Pons (tissue), 1 donor: Measurements from ENCODE around the gene WFDC12.

Source experiments
- DNase-seq: peaks from one replicate; pipeline ENCODE4 v3.0.0-alpha.2; 2016; ENCODE audit warnings: low spot score

Gene WFDC12

DNA sequence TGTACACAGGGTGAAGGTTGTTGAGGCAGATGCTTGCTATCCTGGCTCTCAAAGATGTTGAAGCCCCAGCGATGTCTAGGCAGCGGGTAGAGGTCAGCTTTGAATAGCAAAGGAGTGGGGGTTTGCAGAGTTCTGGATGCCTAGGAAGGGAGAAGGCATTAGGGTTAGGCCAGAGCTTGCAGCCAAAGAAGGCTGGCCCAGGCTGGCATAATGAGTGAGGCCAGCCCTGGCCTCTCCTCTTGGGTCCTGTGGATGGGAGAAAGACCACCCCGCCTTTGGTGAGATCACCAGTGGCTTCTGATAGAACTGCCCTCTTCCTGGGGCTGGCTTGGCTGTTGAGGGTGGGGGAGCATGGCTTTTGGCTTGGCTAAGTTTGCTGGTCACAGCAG, 8.9 kb downstream of the WFDC12 start:
- no peak for DNase-seq

DNA sequence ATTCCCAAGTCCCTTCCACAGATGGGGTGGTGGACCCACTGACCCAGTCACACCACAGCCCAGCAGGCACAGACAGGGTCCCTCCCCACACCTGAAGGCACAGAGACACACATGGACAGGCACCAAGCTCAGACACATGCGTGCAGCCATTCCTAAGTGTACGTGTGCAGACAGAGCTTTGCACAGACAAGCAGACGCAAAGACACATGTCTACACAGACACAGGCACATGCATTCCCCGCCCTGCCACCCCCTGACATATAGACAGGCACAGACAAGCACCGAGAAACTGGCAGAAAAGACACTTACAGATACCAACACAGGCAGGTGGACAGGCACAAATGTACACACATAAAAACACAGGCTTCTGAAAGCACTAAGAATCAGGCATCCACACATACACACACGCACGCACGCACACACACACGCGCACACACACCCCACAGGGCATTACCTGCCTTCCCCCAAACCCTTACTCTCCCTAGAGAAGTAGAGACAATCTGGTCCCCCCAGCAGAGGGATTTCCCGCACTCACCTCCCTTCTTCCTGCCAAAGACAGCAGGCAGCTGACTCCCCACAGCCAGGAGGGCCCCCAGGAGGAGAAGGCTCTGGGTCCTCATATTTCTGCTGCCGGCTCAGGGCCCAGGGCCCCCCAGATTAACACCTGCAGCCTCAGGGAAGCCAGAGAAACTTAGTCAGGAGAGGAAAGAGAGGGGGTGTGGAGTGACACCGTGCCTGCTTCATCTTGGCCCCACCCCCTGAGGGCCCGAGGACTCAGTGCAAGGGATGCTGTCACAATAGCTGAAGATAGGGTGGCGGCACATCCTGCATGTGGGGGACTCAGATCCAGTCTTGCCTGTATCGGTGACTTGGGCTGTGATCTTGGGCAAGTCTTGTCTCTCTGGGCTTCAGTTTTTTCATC, 9.5 kb downstream of the WFDC12 start, which contains the start of gene WFDC5:
Gene WFDC5 (minus strand): TSS at position 710 of the 921 bp plus-strand sequence. CDS start 91 bp downstream, at position 619.
- no peak for DNase-seq

DNA sequence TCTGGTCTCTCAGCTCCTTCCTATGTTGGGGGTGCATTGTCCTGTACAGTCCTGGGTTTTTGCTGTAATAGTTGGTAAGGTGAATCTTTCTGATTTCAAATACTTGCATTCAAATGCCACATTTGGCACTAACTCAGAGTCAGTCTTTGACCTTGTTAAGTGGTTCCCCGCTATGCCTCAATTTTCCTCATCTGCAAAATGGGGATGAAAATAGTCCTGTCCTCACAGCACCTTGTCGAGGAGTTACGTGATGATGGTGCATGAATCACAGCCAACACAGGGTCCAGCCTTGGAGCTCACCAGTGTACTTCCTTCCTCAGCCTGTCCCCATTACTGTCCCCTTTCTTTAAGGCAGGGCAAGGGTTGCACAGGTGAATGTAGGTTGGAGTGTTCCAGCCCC, 10.4 kb downstream of the WFDC12 start:
- no peak for DNase-seq

DNA sequence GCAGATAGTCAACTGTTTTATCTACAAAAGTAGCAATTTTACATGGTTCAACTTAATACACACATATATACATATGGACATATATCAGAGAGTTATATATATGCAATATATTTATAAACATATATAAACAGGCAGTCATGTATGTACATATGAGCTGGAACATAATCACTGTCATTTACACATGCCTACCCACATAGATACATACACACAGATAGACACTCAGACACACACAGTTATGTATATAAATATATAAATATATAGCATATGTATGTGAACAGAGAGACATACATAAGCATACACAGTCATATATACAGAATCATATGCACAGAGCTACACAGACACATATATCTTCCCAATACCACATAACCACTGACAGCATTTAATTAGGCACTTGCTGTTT, 11.5 kb downstream of the WFDC12 start:
- DNase-seq = no peak

DNA sequence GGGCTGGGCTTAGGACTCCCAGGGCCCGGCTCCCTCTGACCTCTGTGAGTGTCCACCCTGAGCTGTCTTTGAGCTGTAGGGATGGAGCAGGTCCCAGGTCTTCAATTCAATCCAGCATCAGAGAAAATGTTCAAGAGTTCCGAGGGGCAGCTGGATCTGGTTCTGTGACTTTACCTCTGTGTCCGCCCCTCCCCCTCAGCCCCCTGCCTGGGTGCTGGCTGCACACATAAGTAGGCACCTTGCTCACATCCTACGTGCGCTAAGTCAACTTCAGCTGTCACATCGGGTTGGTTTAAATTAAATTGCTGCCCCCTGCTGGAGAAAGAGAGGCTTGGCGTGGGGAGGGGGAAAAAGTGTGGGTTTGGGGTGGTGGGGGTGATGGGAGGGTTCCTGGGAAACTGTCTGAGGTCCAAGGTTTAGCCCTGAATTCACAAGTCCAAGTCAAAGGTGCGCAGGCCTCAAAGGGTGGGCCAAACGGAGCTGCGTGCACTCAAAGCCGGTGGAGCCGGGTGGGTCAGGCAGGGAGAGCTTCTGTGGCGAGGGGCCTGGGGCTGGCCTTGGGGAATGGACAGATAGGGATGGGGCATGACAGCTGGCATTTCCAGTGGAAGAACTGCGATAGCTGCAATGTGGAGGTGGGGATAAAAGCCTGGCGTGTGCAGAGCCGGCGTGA, 12.3 kb downstream of the WFDC12 start:
- peak; percentile 24 for DNase-seq

DNA sequence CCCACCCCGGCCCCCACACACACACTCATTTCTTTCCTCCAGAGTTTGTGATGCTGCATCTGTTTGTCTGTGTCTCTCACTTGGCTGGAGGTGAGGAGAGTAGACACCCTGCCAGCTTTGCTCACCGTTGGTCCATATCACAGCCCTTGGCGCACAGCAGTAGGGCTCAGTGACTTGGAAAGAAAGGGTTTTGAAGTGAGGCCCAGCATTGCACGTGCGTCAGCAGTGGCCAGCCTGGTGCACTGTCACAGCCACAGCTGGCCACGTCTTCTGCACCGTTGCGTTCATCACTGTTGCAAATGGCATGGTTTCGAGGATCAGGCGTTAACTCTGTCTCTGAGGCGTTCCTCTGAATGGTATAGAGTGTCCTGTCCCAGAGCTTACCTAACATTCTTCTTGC, 13.0 kb downstream of the WFDC12 start:
- DNase-seq = no peak

DNA sequence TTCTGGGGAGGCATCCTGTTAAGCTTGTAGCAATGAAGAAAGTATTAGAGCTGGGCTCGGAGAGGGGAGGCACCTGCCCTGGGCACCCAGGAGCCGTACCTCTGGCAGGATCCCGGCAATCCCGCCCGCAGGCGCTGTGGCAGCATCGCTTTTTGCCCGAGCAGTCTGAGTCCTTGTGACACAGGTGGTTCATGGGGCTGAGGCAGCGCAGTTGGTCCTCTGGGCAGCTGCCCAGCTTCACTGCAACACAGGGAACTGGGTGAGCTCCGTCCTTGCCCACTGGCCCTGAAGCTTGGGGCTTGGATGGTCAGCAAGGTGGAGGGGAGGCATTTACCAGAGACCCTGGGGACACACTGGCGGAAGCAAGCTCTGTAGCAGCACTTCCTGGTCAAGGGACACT, 14.0 kb downstream of the WFDC12 start:
- no peak for DNase-seq

DNA sequence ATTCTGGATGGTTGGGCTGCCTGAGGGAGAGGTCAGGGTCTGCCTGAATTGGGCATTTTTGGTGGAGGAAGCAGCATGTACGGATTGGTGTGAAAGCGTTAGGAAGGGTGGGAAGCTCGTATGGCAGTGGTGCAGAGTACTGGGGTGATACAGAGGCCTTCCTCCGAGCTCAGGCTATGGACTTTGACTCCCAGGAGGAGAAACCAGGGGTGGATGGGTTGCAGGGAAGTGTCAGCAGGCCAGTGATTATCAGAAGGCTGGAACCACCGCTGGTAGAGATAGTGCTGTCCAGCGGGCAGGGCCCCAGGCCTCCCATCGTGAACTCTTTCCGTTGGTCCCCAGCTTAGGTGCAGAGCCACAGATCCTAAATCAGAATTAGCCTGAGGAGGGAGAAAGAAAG, 14.6 kb downstream of the WFDC12 start:
- no peak for DNase-seq

DNA sequence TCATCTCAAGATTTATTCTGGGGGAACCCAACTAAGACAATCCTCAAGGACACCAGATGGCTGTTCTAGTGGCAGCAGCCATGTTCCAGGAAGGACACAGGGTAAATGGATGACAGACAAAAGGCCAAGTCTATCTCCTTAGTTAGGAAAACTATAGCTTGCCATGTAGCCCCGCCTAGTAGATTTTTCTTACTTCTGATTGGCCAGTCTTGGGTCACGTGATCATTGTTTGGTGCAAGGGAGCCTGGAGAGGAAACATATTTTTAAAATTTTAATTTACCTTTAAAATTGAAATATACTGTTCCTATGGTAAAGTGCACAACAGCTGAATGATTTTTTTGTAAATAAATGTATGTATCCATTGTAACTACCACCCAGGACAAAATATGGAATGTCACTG, 18.9 kb downstream of the WFDC12 start:
- DNase-seq = no peak

DNA sequence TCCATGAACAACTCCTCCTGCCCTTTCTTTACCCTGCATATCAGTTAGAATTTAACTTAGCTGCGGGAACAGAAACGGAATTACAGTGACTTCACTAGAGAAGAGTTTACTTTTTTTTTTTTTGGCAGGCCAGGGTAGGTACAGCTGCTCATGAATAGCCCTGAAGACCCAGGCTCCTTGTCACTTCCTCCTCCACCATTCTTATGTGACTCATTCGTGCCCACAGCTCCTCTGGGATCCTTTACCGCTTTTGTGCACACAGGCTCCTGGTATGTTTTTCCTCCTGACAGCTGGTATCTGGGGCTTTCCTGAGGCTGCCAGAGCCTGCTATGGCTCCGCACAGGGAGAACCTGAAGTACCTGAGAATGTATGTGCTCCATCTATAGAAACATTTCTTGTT, 19.5 kb downstream of the WFDC12 start:
- no peak for DNase-seq

DNA sequence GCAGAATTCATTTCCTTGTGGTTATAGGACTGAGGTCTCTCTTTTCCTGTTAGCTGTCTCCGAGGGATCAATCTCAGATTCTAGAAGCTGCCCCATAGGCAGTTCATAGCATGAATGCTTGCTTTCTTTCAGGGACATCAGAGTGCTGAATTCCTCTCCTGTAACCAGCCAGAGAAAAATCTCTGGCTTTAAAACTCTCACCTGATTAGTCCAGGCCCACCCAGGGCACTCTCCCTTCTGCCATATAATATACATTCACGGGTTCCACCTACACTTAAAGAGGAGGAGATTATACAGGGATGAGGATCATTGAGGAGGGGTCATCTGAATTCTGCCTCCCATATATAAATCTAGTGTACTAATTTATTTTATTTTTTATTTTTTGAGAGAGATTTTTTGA, 21.2 kb downstream of the WFDC12 start:
- no peak for DNase-seq

DNA sequence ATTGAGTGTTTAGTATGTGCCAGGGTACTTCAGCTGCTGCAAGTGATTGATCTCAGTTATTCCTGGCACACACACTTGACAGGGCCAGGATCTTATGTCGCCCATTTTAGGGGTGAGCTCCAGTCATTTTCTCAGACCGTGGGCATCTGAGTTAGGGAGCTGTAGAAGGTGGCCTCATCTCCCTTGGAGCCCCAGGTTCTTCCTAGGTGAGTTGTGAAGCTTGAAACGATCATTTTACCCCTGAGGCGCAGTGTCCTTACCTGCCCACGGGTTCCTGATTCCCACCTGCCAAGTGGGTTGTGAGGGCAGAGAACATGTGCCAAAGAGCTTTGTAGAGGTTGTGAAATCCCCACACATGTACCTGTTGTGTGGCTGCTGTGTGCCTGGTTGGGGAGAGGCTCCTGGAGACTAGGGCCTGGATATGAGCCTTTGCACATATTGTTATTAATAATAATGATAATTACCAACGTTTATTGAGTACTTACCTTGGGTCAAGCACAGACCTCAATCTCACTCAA, 22.9 kb downstream of the WFDC12 start:
- DNase-seq = no peak

DNA sequence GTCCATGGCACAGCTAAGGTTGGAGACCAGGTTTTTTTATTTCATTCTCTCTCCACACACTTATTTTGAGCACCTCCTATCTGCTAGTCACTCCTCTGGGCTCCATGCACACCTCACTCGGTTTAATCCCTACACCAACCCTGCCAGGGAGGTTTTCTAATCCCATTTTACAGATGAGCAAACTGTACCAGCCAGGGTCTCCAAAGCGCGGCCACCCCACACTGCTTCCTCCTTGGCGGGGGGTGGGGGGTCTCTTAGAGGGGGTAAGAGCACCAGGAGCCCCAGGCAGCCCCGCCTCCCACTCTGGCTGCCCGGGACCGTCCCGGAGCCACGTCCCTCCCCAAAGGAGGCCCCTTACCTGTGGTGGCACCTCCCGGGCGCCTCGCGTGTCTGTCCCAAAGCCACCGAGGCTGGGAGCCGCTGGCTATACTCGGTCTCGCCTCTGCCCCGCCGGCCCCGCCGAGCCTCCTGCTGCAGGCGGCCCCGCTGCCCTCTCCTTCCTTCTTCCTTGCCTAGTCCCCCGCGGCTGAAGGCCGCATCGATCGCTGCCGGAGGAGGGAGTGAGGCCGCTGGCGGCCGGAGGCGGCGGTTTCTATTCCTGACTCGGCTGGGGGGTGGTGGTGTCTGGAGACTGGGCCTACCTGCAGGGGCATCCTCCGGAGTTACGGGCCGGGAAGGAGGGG, 23.6 kb downstream of the WFDC12 start, which contains the start of gene KCNS1:
Gene KCNS1 (minus strand): TSS at position 565 of the 683 bp plus-strand sequence. CDS start 1,891 bp downstream, outside the sequence.
- no peak for DNase-seq

DNA sequence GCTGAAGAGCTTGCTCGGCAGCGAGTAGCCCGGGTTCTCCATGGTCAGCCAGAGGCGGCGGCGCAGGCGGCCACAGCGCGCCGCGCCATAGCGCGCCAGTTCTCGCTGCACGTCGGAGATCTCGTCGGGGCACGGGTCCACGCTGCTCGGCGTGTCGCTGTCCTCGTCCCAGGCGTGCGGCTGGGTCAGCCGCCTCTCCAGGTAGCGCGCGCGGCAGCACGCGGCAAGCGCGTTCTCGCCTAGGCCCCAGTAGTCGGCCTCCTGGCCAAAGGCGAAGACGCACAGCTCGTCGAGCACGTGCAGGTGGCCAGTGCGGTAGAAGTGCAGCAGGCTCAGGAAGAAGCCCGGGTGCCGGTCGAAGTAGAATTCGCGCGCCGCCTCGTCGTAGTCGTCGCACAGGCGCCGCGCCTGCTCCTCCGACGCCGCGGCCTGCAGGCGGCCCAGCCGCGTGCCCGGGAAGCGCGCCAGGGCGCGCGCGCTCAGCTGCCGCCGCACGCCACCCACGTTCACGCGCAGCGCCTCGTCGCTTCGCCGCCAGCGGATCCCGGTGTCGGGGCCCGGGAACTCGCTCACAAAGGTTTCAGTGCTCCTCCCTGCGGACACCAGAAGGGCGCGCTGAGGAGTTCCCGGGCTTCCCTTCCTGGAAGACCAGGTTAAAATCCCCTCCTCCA, 26.0 kb downstream of the WFDC12 start:
- no peak for DNase-seq

DNA sequence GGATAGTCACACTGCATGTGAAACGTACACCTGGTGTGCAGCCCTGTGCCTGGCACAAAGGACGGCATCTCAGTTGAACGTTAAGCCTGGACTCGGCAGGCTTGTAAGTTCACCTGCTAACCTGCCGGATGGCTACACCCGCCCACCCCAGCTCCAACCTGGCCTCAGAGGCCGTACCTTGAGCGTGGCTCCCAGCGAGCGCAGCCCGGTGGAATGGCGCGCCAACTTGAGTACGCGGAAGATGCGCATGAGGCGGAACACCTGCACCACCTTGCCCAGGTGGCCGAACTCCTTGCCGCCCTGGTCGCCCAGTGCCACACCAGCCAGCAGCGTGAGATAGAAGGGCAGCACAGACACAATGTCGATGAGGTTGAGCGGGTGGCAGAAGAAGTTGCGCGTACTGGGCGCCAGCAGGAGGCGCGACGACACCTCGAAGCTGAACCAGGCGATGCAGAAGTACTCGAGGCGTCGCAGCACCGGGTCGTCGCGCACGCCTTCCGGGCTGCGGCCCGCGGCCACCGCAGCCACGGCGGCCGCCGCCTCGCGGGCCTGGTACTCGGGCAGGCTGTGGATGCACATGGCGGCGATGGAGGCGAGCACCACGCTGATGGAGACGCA, 26.7 kb downstream of the WFDC12 start:
- DNase-seq = no peak

DNA sequence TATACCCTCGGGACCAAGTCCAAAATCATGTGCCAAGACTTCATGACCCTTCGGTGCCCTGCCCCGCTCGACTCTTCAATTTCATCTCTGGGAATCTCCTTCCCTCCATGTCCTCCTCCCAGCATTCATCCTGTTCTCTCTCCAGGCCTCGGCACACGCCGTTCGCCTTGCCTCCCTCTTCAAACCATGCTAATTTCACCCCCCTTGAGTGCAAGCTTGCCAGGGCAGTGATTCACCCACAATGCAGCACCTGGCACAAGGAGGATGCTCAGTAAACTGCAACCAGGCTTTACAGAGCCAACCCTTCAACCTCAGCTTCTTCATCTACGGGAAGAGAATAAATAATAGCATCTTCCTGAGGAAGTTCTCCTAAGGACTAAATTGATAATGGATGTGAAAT, 27.5 kb downstream of the WFDC12 start:
- DNase-seq = no peak

DNA sequence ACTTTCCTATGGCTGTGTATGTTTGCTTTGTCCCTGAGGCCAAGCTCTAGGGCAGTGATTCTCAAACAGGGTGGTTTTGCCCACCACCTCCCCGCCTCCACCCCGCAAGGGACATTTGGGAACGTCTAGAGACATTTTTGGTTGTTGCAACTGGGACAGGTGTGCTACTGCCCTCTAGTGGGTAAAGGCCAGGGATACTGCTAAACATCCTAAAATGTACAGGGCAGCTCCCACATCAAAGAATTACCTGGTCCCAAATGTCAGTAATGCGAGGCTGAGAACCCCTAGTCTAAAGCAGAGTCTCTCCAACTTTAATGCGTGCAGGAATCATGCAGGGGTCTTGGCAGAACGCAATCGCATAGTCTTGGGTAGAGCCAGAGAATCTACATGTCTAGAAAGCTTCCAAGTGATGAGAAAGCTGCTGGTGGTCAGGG, 28.4 kb downstream of the WFDC12 start:
- peak; percentile 73 for DNase-seq

DNA sequence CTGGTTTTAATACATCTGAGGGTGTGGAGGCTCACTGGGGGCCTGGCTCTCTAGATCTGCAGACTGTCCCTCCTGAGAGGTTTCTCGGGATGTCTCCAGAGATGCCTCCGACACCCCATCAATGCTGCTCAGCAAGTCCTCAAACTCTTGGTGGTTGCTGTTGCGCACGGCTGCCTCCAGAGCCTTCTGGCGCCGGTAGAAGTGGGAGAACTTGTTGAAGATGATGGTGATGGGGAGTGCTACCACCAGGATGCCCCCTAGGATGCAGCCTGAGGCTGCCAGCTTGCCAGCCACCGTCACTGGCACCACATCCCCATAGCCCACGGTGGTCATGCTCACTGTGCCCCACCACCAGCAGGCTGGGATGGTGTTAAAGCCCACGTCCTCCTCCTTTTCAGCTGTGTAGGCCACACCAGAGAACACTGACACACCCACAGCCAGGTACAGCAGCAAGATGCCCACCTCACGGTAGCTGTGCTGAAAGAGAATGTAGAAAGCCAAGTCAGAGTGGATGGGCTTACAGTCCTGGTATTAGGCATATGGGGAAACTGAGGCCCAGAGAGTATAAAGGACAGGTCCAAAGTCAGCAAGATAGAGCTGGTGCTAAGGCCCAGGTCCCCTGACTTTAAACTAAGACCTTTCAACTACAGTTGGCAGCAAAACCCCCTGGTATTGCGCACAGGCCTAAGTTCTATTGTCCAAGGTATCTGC, 29.2 kb downstream of the WFDC12 start:
- DNase-seq = no peak

DNA sequence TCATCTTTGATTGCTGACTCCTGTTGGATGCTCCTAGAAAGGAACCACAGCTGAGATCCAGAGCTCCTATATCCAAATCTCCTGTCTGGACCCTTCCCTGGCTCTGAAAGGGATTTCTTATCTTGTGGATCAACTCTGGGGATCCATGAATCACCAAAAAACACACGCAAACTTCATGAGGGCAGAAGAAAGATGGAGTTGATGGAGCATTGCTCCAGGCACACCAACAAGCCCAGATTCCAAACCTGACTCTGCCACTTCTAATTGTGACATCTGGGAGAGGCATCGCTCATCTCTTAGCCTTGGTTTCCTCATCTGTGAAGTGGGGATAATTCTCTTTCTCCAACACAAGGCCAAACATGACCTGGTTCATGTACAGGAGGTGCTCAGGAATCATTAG, 30.1 kb downstream of the WFDC12 start:
- DNase-seq = no peak

DNA sequence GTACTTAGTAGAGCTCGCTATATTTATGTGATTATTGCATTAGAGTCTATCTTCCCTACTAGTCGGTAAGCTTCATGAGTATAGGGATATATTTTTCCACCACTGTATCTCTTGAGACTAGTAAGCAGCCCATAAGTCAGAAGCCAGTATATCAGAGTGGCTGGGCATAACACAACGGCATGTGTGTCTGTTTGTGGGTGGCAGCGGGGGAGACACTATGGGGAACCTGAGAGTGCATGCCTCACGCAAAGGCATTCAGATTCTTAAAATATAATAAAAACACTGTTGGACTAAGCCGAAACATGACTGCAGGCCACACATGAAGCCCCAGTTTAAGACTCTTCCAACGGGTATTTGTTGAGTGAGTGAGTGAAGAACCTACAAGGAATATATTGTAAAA, 31.4 kb downstream of the WFDC12 start:
- no peak for DNase-seq

DNA sequence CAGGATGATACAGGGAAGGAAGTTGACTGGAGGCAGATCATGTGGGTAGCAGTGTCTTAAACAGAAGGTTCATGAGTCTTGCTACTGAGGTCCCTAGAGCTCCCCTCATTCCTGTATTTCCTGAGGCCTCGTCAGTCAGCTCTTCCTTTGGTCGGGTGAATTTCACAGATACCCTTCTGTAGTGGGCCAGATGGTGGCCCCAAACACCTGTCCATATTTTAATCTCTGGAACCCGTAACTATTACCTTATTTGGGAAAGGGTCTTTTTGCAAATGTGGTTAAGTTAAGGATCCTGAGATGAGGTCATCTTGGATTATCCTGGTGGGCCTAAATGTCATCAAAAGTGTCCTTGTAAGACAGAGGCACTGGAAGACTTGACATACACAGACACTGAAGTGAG, 32.9 kb downstream of the WFDC12 start:
- no peak for DNase-seq
